WTC11 (cell line): ENCODE measurements around the gene DDB1. TPM values are rescaled to one million over a fixed set of nuclear protein-coding genes. Genes with fewer than 3 reads are reported as not detected.
A peak's percentile ranks its signal among the peaks of the same experiment; 100 is the strongest.

Experiments
- ATAC-seq: fragments of 200-7000 bp; cut with Tn5 transposase; 2 replicates; pipeline ENCODE4 v1.10.0; 2021; ENCODE audit warnings: mild to moderate bottlenecking, moderate library complexity
- CTCF ChIA-PET: fragments of 300-600 bp; sonication (Branson Sonifier 250); formaldehyde crosslinking; loops from one replicate; lab custom pipeline; 2021; ENCODE audit warnings: antibody characterized with exemption; lab: Charles Lee
- POLR2A ChIA-PET: fragments of 350-600 bp; sonication (Branson Sonifier 250); formaldehyde crosslinking; loops from one replicate; lab custom pipeline; 2021; ENCODE audit warnings: antibody characterized with exemption; lab: Charles Lee
- DNase-seq: peaks from one replicate; pipeline ENCODE4 v3.0.0; 2021; ENCODE audit warnings: low spot score
- H3K27ac Mint-ChIP-seq: 2 replicates; pipeline ENCODE4 v1.8.0; 2021; ENCODE audit warnings: mixed read lengths
- H3K27me3 Mint-ChIP-seq: 2 replicates; pipeline ENCODE4 v1.8.0; 2021; ENCODE audit warnings: low read depth, mild to moderate bottlenecking, moderate library complexity, mixed read lengths
- H3K36me3 Mint-ChIP-seq: 2 replicates; pipeline ENCODE4 v1.8.0; 2021; ENCODE audit warnings: mixed read lengths
- H3K4me1 Mint-ChIP-seq: 2 replicates; pipeline ENCODE4 v1.8.0; 2022; ENCODE audit warnings: mixed read lengths
- H3K4me3 Mint-ChIP-seq: 2 replicates; pipeline ENCODE4 v1.8.0; 2021; ENCODE audit warnings: mild to moderate bottlenecking, moderate library complexity, mixed read lengths
- H3K9me3 Mint-ChIP-seq: 2 replicates; pipeline ENCODE4 v1.8.0; 2021; ENCODE audit warnings: mixed read lengths
- ATF1 ChIP-seq: sonication (generic); formaldehyde crosslinking; IDR thresholded peaks from 2 replicates; pipeline ENCODE4 v1.8.1; 2023; ENCODE audit warnings: mild to moderate bottlenecking, moderate library complexity, missing genetic modification reagents
- ELF4 ChIP-seq: sonication (generic); formaldehyde crosslinking; IDR thresholded peaks from 2 replicates; pipeline ENCODE4 v1.8.1; 2022; ENCODE audit warnings: low read depth, mild to moderate bottlenecking, moderate library complexity, missing genetic modification reagents
- GABPB1 ChIP-seq: sonication (generic); formaldehyde crosslinking; IDR thresholded peaks from 2 replicates; pipeline ENCODE4 v1.8.1; 2023; ENCODE audit warnings: mild to moderate bottlenecking, missing genetic modification reagents
- HMGA2 ChIP-seq: fragments of 250-450 bp; sonication (Bioruptor Pico); IDR thresholded peaks from 2 replicates; pipeline ENCODE4 v1.4.0; 2021; ENCODE audit warnings: mild to moderate bottlenecking, moderate library complexity
- MAX ChIP-seq: sonication (generic); formaldehyde crosslinking; IDR thresholded peaks from 2 replicates; pipeline ENCODE4 v1.8.0; 2022; ENCODE audit warnings: mild to moderate bottlenecking, missing genetic modification reagents
- MYBL2 ChIP-seq: sonication (generic); formaldehyde crosslinking; IDR thresholded peaks from 2 replicates; pipeline ENCODE4 v1.8.1; 2023; ENCODE audit warnings: mild to moderate bottlenecking, moderate library complexity, missing genetic modification reagents
- NR2C2 ChIP-seq: sonication (generic); formaldehyde crosslinking; IDR thresholded peaks from 2 replicates; pipeline ENCODE4 v1.8.0; 2022; ENCODE audit warnings: mild to moderate bottlenecking, missing genetic modification reagents
- PREB ChIP-seq: sonication (generic); formaldehyde crosslinking; IDR thresholded peaks from 2 replicates; pipeline ENCODE4 v1.8.1; 2022; ENCODE audit warnings: mild to moderate bottlenecking, missing genetic modification reagents, moderate library complexity, borderline replicate concordance
- SOX15 ChIP-seq: fragments of 250-450 bp; sonication (Bioruptor Pico); IDR thresholded peaks from 2 replicates; pipeline ENCODE4 v1.9.0; 2021; ENCODE audit warnings: mild to moderate bottlenecking
- SP1 ChIP-seq: sonication (generic); formaldehyde crosslinking; conservative IDR thresholded peaks from 2 replicates; pipeline ENCODE4 v1.8.1; 2022; ENCODE audit warnings: missing genetic modification reagents
- TCF7 ChIP-seq: sonication (generic); formaldehyde crosslinking; IDR thresholded peaks from 2 replicates; pipeline ENCODE4 v1.8.0; 2022; ENCODE audit warnings: mild to moderate bottlenecking, low read depth, missing genetic modification reagents, moderate library complexity
- ZBTB43 ChIP-seq: sonication (generic); formaldehyde crosslinking; IDR thresholded peaks from 2 replicates; pipeline ENCODE4 v1.8.1; 2023; ENCODE audit warnings: mild to moderate bottlenecking, missing genetic modification reagents
- ZNF317 ChIP-seq: sonication (generic); formaldehyde crosslinking; IDR thresholded peaks from 2 replicates; pipeline ENCODE4 v1.8.1; 2023; ENCODE audit warnings: low read depth, mild to moderate bottlenecking, moderate library complexity, missing genetic modification reagents, borderline replicate concordance
- total RNA-seq: library from RNA; stranded (reverse); gene quantifications from 3 replicates; pipeline ENCODE4 v1.2.3, GENCODE V29; 2021
- TF ChIP-seq, protein P1 (sequence below): sonication (generic); formaldehyde crosslinking; IDR thresholded peaks from 2 replicates; pipeline ENCODE4 v1.8.1; 2023; ENCODE audit warnings: mild to moderate bottlenecking, missing genetic modification reagents, borderline replicate concordance
- TF ChIP-seq, protein P2 (sequence below): sonication (generic); formaldehyde crosslinking; IDR thresholded peaks from 2 replicates; pipeline ENCODE4 v1.8.1; 2023; ENCODE audit warnings: mild to moderate bottlenecking, moderate library complexity, missing genetic modification reagents
- TF ChIP-seq, protein P3 (sequence below): sonication (generic); formaldehyde crosslinking; conservative IDR thresholded peaks from 2 replicates; pipeline ENCODE4 v1.8.1; 2023; ENCODE audit warnings: mild to moderate bottlenecking, low read depth, missing genetic modification reagents, moderate library complexity
- TF ChIP-seq, protein P4 (sequence below): sonication (generic); formaldehyde crosslinking; IDR thresholded peaks from 2 replicates; pipeline ENCODE4 v1.8.0; 2022; ENCODE audit warnings: missing genetic modification reagents

DDB1 gene
- total RNA-seq, 1 experiment from 2014 or later = 316 TPM

DNA sequence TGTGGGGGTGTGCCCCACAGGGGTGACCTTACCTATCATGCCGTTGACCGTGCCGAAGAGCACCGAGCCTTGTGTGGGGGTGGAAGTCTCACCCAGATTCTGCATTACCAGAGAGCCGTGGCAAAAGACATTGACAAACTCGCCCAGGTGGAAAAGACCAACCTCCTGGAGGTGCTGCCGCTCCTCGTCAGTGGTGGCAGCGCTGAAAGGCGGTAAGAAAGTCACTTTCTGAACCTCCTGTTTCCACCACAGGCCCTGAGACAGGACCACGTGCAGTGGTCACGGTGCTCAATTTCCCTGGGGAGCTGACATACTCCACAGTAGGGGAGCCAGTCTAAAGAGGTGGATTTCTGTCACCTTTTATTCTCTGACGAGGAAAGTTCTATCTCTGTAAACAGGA is 30.4 kb downstream of the DDB1 start (continued):
- TF ChIP-seq, protein P1, sequence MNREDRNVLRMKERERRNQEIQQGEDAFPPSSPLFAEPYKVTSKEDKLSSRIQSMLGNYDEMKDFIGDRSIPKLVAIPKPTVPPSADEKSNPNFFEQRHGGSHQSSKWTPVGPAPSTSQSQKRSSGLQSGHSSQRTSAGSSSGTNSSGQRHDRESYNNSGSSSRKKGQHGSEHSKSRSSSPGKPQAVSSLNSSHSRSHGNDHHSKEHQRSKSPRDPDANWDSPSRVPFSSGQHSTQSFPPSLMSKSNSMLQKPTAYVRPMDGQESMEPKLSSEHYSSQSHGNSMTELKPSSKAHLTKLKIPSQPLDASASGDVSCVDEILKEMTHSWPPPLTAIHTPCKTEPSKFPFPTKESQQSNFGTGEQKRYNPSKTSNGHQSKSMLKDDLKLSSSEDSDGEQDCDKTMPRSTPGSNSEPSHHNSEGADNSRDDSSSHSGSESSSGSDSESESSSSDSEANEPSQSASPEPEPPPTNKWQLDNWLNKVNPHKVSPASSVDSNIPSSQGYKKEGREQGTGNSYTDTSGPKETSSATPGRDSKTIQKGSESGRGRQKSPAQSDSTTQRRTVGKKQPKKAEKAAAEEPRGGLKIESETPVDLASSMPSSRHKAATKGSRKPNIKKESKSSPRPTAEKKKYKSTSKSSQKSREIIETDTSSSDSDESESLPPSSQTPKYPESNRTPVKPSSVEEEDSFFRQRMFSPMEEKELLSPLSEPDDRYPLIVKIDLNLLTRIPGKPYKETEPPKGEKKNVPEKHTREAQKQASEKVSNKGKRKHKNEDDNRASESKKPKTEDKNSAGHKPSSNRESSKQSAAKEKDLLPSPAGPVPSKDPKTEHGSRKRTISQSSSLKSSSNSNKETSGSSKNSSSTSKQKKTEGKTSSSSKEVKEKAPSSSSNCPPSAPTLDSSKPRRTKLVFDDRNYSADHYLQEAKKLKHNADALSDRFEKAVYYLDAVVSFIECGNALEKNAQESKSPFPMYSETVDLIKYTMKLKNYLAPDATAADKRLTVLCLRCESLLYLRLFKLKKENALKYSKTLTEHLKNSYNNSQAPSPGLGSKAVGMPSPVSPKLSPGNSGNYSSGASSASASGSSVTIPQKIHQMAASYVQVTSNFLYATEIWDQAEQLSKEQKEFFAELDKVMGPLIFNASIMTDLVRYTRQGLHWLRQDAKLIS (CRISPR knock-in tag) = no peak
- TF ChIP-seq, protein P2, sequence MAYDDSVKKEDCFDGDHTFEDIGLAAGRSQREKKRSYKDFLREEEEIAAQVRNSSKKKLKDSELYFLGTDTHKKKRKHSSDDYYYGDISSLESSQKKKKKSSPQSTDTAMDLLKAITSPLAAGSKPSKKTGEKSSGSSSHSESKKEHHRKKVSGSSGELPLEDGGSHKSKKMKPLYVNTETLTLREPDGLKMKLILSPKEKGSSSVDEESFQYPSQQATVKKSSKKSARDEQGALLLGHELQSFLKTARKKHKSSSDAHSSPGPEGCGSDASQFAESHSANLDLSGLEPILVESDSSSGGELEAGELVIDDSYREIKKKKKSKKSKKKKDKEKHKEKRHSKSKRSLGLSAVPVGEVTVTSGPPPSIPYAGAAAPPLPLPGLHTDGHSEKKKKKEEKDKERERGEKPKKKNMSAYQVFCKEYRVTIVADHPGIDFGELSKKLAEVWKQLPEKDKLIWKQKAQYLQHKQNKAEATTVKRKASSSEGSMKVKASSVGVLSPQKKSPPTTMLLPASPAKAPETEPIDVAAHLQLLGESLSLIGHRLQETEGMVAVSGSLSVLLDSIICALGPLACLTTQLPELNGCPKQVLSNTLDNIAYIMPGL = no peak
- TF ChIP-seq ZNF317 (no peak), PREB (CRISPR knock-in tag) (no peak), NR2C2 (no peak), ZBTB43 (no peak), TCF7 (CRISPR knock-in tag) (no peak), SP1 (CRISPR knock-in tag) (no peak), MYBL2 (no peak), SOX15 (CRISPR knock-in tag) (no peak)
- TF ChIP-seq, protein P3, sequence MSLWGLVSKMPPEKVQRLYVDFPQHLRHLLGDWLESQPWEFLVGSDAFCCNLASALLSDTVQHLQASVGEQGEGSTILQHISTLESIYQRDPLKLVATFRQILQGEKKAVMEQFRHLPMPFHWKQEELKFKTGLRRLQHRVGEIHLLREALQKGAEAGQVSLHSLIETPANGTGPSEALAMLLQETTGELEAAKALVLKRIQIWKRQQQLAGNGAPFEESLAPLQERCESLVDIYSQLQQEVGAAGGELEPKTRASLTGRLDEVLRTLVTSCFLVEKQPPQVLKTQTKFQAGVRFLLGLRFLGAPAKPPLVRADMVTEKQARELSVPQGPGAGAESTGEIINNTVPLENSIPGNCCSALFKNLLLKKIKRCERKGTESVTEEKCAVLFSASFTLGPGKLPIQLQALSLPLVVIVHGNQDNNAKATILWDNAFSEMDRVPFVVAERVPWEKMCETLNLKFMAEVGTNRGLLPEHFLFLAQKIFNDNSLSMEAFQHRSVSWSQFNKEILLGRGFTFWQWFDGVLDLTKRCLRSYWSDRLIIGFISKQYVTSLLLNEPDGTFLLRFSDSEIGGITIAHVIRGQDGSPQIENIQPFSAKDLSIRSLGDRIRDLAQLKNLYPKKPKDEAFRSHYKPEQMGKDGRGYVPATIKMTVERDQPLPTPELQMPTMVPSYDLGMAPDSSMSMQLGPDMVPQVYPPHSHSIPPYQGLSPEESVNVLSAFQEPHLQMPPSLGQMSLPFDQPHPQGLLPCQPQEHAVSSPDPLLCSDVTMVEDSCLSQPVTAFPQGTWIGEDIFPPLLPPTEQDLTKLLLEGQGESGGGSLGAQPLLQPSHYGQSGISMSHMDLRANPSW (CRISPR knock-in tag) = no peak

DNA sequence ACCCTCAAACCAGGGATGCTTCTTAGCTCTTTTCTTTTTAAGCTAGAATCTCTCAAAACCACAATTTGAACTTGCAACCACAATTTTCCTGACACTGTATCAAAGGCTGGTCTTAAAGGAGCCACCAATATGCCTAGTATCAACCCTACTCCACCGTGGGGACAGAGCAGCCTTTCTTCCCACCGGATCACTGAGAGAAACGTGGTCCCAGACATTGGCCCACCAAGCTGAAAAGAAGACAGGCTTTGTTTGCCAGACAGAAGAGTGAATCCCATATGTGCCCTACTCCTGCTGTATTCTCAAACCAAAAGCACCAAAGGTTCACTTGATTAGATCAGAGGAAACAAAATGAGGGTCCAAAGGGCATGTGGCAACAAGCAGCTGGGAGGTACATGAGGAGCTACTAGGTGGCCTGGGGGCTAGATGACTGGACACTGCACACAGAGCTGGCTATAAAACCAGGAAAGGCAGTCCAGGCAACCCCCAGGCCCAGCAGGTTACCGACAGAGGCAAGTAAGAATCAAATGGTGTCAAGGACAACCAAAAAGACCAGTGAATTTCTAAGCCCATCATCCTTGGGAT is 34.2 kb downstream of the DDB1 start:
- no peaks in the 10 kb centered on the region for H3K9me3 Mint-ChIP-seq
- POLR2A ChIA-PET = no interaction called here
- no peak for TF ChIP-seq NR2C2
- peak; percentile 44; the same call in 1 of the 2 replicates for TF ChIP-seq GABPB1 (CRISPR knock-in tag)
- no peak for TF ChIP-seq ATF1
- TF ChIP-seq SP1 (CRISPR knock-in tag) = no peak
- no peak for TF ChIP-seq MAX (CRISPR knock-in tag)
- no peak for TF ChIP-seq ELF4 (CRISPR knock-in tag)
- TF ChIP-seq, protein P4, sequence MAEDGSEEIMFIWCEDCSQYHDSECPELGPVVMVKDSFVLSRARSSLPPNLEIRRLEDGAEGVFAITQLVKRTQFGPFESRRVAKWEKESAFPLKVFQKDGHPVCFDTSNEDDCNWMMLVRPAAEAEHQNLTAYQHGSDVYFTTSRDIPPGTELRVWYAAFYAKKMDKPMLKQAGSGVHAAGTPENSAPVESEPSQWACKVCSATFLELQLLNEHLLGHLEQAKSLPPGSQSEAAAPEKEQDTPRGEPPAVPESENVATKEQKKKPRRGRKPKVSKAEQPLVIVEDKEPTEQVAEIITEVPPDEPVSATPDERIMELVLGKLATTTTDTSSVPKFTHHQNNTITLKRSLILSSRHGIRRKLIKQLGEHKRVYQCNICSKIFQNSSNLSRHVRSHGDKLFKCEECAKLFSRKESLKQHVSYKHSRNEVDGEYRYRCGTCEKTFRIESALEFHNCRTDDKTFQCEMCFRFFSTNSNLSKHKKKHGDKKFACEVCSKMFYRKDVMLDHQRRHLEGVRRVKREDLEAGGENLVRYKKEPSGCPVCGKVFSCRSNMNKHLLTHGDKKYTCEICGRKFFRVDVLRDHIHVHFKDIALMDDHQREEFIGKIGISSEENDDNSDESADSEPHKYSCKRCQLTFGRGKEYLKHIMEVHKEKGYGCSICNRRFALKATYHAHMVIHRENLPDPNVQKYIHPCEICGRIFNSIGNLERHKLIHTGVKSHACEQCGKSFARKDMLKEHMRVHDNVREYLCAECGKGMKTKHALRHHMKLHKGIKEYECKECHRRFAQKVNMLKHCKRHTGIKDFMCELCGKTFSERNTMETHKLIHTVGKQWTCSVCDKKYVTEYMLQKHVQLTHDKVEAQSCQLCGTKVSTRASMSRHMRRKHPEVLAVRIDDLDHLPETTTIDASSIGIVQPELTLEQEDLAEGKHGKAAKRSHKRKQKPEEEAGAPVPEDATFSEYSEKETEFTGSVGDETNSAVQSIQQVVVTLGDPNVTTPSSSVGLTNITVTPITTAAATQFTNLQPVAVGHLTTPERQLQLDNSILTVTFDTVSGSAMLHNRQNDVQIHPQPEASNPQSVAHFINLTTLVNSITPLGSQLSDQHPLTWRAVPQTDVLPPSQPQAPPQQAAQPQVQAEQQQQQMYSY = 0 out of 2 replicates have a peak, but pooled peaks have one; percentile 22
- no peak for TF ChIP-seq HMGA2 (CRISPR knock-in tag)

More for the DNA sequence above, 34.2 kb downstream of the DDB1 start:
- Mint-ChIP-seq H3K4me1 (peaks cover 20% of the 10 kb centered on the region), H3K36me3 (peaks cover 50% of the 10 kb centered on the region), H3K27me3 (peaks cover 2% of the 10 kb centered on the region), H3K4me3 (no peak overlapping the region), H3K27ac (peak overlapping the region; percentile 9)
- ATAC-seq (no peak), DNase-seq (no peak)
- CTCF ChIA-PET = no interaction called here
